ENCODE data around the gene ACSS1.

ACSS1 gene

GRCh38 chr20:25050082-25050481 lies 7.9 kb downstream of the ACSS1 start:
- no peak for TF ChIP-seq CTCF (IDR thresholded peaks at IDR 0.05)

- TF ChIP-seq CTCF (IDR thresholded peaks at IDR 0.05): no peak
Observed at GRCh38 chr20:25049261-25050060, 8.5 kb downstream of the ACSS1 start.

- no peak for TF ChIP-seq CTCF (IDR thresholded peaks at IDR 0.05)
Observed at GRCh38 chr20:25048519-25048952, 9.4 kb downstream of the ACSS1 start.

- TF ChIP-seq CTCF (IDR thresholded peaks at IDR 0.05): no peak
Observed at GRCh38 chr20:25047766-25048165, 10.2 kb downstream of the ACSS1 start.

- no peak for TF ChIP-seq CTCF (IDR thresholded peaks at IDR 0.05)
Observed at GRCh38 chr20:25046736-25047666, 10.9 kb downstream of the ACSS1 start.

DNA sequence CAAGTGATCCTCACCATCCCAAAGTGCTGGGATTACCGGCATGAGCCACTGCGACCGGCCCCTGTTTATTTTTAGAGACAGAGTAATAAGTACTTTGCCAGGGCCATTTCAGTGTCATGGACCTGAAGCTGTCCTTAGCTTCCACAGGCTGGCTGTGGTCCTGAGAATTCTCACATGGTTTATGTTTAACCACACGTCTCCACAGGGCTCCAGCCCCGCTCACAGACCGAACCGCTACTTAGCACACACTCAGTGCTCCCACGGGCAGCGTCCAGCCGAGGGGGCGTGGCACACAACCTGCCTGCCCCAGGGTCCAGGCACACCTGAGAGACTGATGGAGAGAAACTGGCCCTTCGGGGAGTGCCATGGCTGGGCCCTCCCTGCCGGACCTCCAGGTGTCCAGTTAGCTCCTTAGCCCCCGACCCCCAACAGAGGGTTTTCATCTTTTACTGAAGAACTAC lies 11.7 kb downstream of the ACSS1 start:
- no peak for TF ChIP-seq CTCF (IDR thresholded peaks at IDR 0.05)

DNA sequence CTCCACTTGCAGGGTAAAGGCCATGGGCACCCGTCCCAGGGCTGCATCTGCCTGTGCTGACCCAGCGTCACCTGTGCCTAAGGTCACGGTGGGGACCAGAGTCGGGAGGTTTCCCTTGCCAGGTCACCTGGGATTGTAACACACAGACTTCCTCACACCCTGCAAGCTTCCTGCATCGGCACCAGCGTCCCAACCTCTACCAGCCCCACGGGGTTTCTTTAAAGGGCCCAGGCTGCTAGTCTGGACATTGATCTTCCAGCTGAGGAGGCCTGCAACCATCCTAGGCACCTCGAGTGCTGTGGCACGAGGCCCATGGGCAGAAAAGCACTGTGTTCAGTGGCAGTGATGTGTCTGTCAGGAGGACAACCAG lies 12.6 kb downstream of the ACSS1 start:
- no peak for TF ChIP-seq CTCF (IDR thresholded peaks at IDR 0.05)
